OCI-LY7 (cell line): ENCODE measurements around the gene GPR25. TPM values are rescaled to one million over a fixed set of nuclear protein-coding genes. Genes with fewer than 3 reads are reported as not detected.

Experiments
- BruUV-seq: library from RNA; stranded (reverse); fragments of 400-500 nt; replicated peaks from 2 replicates; lab custom pipeline; 2021; lab: Mats Ljungman, UMichigan
- CTCF ChIA-PET: fragments of 300-600 bp; sonication (Branson Sonifier 250); formaldehyde crosslinking; loops from one replicate; lab custom pipeline; 2022; ENCODE audit warnings: antibody characterized with exemption; ENCODE audit not compliant: unreplicated experiment; lab: Charles Lee
- POLR2A ChIA-PET: fragments of 300-600 bp; sonication (Branson Sonifier 250); formaldehyde crosslinking; loops from one replicate; lab custom pipeline; 2022; ENCODE audit warnings: antibody characterized with exemption; lab: Charles Lee
- DNase-seq: peaks from one replicate; pipeline ENCODE4 v3.0.0-alpha.2; 2015; ENCODE audit warnings: low spot score
- H2AFZ ChIP-seq: fragments of 200-600 bp; sonication (generic), shearing (Covaris generic); 2 replicates; pipeline ENCODE4 v1.6.1; 2014; ENCODE audit warnings: mild to moderate bottlenecking, antibody characterized with exemption, low read length, moderate library complexity
- H3K27ac ChIP-seq: fragments of 200-600 bp; sonication (generic); 2 replicates; pipeline ENCODE4 v1.5.1; 2014; ENCODE audit warnings: mixed run types, low read depth, mild to moderate bottlenecking, moderate library complexity, low read length, inconsistent platforms; ENCODE audit not compliant: poor library complexity, severe bottlenecking
- H3K36me3 ChIP-seq: fragments of 200-600 bp; sonication (generic); 2 replicates; pipeline ENCODE4 v1.6.1; 2014; ENCODE audit warnings: mild to moderate bottlenecking, antibody characterized with exemption, low read length, moderate library complexity, mixed read lengths; ENCODE audit not compliant: insufficient read depth
- H3K4me1 ChIP-seq: fragments of 200-600 bp; sonication (generic); 2 replicates; pipeline ENCODE4 v1.5.1; 2014; ENCODE audit warnings: mild to moderate bottlenecking, low read length; ENCODE audit not compliant: insufficient read depth, poor library complexity, severe bottlenecking
- H3K4me2 ChIP-seq: fragments of 200-600 bp; sonication (generic); 2 replicates; pipeline ENCODE4 v1.6.1; 2014; ENCODE audit warnings: mild to moderate bottlenecking, low read length
- H3K4me3 ChIP-seq: fragments of 200-600 bp; sonication (generic); 2 replicates; pipeline ENCODE4 v1.5.1; 2014; ENCODE audit warnings: mild to moderate bottlenecking, low read depth, low read length; ENCODE audit not compliant: poor library complexity, severe bottlenecking
- H3K79me2 ChIP-seq: fragments of 200-600 bp; sonication (generic); 2 replicates; pipeline ENCODE4 v1.6.1; 2016; ENCODE audit warnings: low read depth, mild to moderate bottlenecking, low read length, moderate library complexity, mixed read lengths; ENCODE audit not compliant: insufficient read depth
- H3K9me2 ChIP-seq: fragments of 200-600 bp; sonication (generic); 2 replicates; pipeline ENCODE4 v1.6.1; 2016; ENCODE audit warnings: mild to moderate bottlenecking, low read length, mixed read lengths; ENCODE audit not compliant: insufficient read depth
- H3K9me3 ChIP-seq: fragments of 200-600 bp; sonication (generic); 2 replicates; pipeline ENCODE4 v1.6.1; 2014; ENCODE audit warnings: mild to moderate bottlenecking, mixed run types, low read length, mixed read lengths
- H4K20me1 ChIP-seq: fragments of 200-600 bp; sonication (generic); 2 replicates; pipeline ENCODE4 v1.6.1; 2014; ENCODE audit warnings: mild to moderate bottlenecking, antibody characterized with exemption, low read length, moderate library complexity, mixed read lengths; ENCODE audit not compliant: insufficient read depth
- EZH2phosphoT487 ChIP-seq: fragments of 200-600 bp; sonication (generic); IDR thresholded peaks from 2 replicates; pipeline ENCODE4 v1.6.1; 2018; ENCODE audit warnings: low read depth, borderline replicate concordance, mild to moderate bottlenecking, mixed run types, antibody characterized with exemption, low read length, moderate library complexity, mixed read lengths
- intact Hi-C: fragments of 100-400 bp; cut with micrococcal nuclease; formaldehyde crosslinking; loops from one replicate; pipeline ENCODE4 v1.10.0; 2022; ENCODE audit not compliant: unreplicated experiment
- total RNA-seq, 2 experiments: library from RNA; depleted of rRNA in 1 of 2; stranded (reverse); fragments of >200 nt in 1 of 2; shearing (Covaris generic) in 1 of 2; gene quantifications; 2 replicates each; pipeline ENCODE4 v1.2.3, GENCODE V29; 2014 to 2022
- TF ChIP-seq, protein P1 (sequence below): fragments of 200-600 bp; sonication (generic); conservative IDR thresholded peaks from 2 replicates; pipeline ENCODE4 v1.5.1; 2014; ENCODE audit warnings: mild to moderate bottlenecking, antibody characterized with exemption, low read length, moderate library complexity, mixed read lengths

GPR25 gene
- total RNA-seq, 2 experiments from 2014 or later: not detected

DNA sequence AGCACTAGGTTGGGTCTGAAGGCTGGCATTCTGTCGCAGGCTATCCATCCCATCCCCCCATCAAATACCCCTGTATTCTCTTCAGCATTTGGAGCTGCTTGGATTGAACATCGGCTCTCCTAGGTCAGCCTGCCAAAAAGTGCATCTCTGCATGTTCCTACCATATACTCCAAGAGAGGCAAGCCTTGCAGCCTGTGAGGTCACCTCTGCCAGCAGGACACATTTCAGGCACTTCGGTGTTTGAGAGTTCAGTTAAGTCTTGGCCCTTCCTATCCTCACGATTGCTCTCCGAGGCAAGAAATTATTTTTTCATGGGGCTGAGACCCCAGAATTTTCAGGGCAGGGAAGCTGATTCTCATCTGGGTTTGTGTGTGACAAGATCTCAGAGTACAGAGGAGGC is 2.6 kb downstream of the GPR25 start:
- ChIA-PET CTCF (no interaction called here), POLR2A (interaction anchor here (0.6 to 4.1 kb wide), 3 partner anchors 13 to 315 kb away, joined by 3 to 16 read pairs (median 3); no protein-coding TSS in a partner anchor)
- TF ChIP-seq, protein P1, sequence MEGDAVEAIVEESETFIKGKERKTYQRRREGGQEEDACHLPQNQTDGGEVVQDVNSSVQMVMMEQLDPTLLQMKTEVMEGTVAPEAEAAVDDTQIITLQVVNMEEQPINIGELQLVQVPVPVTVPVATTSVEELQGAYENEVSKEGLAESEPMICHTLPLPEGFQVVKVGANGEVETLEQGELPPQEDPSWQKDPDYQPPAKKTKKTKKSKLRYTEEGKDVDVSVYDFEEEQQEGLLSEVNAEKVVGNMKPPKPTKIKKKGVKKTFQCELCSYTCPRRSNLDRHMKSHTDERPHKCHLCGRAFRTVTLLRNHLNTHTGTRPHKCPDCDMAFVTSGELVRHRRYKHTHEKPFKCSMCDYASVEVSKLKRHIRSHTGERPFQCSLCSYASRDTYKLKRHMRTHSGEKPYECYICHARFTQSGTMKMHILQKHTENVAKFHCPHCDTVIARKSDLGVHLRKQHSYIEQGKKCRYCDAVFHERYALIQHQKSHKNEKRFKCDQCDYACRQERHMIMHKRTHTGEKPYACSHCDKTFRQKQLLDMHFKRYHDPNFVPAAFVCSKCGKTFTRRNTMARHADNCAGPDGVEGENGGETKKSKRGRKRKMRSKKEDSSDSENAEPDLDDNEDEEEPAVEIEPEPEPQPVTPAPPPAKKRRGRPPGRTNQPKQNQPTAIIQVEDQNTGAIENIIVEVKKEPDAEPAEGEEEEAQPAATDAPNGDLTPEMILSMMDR: no peak
- TF ChIP-seq EZH2phosphoT487: no peak
- no peak for DNase-seq
- Histone ChIP-seq H3K9me2 (no peaks in the 10 kb centered on the region), H3K27ac (no peak overlapping the region), H3K4me2 (no peak overlapping the region), H2AFZ (no peak overlapping the region), H4K20me1 (no peaks in the 10 kb centered on the region), H3K36me3 (no peaks in the 10 kb centered on the region), H3K4me3 (no peak overlapping the region), H3K9me3 (no peaks in the 10 kb centered on the region), H3K4me1 (peaks cover 1% of the 10 kb centered on the region), H3K79me2 (no peaks in the 10 kb centered on the region)
- intact Hi-C loops: no loop called here
- BruUV-seq: no TSS peak

DNA sequence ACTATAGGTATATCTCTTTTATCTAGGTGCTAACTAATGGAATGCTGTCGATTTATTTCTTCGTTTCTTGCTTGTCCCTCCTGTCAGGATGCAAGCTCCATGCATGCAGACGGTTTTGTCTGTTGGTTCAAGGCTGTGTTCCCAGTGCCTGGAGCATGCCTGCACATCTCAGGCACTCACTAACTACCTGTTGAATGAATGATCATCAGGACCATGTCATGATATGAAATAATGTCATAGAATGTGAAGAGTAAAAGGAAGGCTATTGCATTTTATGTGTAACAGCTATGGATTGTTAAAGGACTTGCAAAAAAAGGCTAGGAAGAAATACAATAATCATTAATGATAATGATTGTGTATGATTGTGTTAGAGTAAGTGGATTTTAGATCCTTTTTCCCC is 4.2 kb downstream of the GPR25 start:
- BruUV-seq: no TSS peak
- Histone ChIP-seq H3K4me2 (no peak overlapping the region), H3K9me3 (no peaks in the 10 kb centered on the region), H2AFZ (no peak overlapping the region), H3K36me3 (no peaks in the 10 kb centered on the region), H3K4me3 (no peak overlapping the region), H4K20me1 (no peaks in the 10 kb centered on the region), H3K9me2 (no peaks in the 10 kb centered on the region), H3K79me2 (no peaks in the 10 kb centered on the region), H3K27ac (no peak overlapping the region), H3K4me1 (no peaks in the 10 kb centered on the region)
- DNase-seq: no peak
- ChIA-PET POLR2A (interaction anchor here (0.6 to 4.1 kb wide), 6 partner anchors 9 to 196 kb away, joined by 3 to 16 read pairs (median 3); no protein-coding TSS in a partner anchor), CTCF (interaction anchor here (0.6 kb wide), 1 partner anchor 514 kb away, joined by 3 read pairs; no protein-coding TSS in a partner anchor)
- intact Hi-C loops: no loop called here
- TF ChIP-seq, protein P1: no peak
- no peak for TF ChIP-seq EZH2phosphoT487

DNA sequence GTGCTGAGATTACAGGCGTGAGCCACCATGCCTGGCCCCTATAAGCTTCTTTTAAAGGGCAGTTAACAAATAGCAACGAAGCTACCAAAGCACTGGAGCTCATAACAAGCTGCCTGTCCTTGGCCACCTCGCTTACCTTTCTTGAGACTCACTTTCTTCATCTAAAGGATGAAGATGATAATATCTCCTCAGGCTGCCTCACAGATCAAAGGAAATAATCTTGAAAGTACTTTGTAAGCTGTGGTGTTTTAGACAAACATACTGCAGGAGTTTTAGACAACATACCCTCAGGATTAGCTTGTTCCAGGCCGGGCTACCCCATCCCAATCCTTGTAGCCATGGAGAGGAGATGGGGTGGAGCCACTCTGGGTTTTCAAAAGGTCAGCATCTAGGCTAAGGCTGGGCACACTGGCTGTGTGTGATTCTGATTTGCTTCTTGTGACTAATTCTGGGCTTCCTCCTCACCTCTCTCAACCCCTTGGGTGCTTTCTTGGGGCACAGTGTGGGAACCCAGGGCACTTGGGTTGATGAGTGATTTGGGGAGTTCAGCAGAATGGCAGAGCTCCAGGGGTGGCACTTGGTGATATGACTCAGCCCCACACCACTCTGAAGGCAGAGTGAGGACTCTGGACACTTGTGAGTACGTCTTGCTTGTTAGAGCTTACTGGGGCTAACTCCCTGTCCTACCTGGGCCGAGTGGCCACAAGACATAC is 5.2 kb downstream of the GPR25 start:
- Histone ChIP-seq H4K20me1 (no peaks in the 10 kb centered on the region), H3K4me1 (no peaks in the 10 kb centered on the region), H3K4me2 (no peak overlapping the region), H2AFZ (no peak overlapping the region), H3K9me2 (no peaks in the 10 kb centered on the region), H3K36me3 (no peaks in the 10 kb centered on the region), H3K27ac (no peak overlapping the region), H3K79me2 (no peaks in the 10 kb centered on the region), H3K4me3 (no peak overlapping the region), H3K9me3 (no peaks in the 10 kb centered on the region)
- TF ChIP-seq EZH2phosphoT487: no peak
- TF ChIP-seq, protein P1: no peak
- ChIA-PET POLR2A (interaction anchor here (0.6 to 4.1 kb wide), 3 partner anchors 11 to 23 kb away, joined by 3 to 16 read pairs (median 8); no protein-coding TSS in a partner anchor), CTCF (interaction anchor here (0.7 to 1.0 kb wide), 2 partner anchors 10 to 26 kb away, joined by 3 to 4 read pairs; no protein-coding TSS in a partner anchor)
- no peak for DNase-seq
- intact Hi-C loops: no loop called here
- BruUV-seq: no TSS peak
